Measurements from ENCODE around the gene ARHGAP18.

- TF ChIP-seq CTCF (conservative IDR thresholded peaks at IDR 0.05 in 1 of 2, IDR thresholded peaks at IDR 0.05 in 1 of 2; ENCODE audit: extremely low read depth in 1 of 2, insufficient read depth in 1 of 2, low read depth in 1 of 2, low read length in 2 of 2) (no peak), EZH2 (IDR thresholded peaks at IDR 0.05; ENCODE audit: borderline replicate concordance, low read length) (no peak)
Measured at GRCh38 chr6:129663531-129663930, 46.4 kb downstream of the ARHGAP18 start.
